T-helper 9 cell (primary cell): ENCODE measurements around the gene WDTC1.
A peak's percentile ranks its signal among the peaks of the same experiment; 100 is the strongest.
"Not testable (repeated sequence)": the region's sequence is repeated elsewhere in the genome, so short reads cannot be mapped to it uniquely, and the experiment has no call there.

Experiments
- DNase-seq: peaks from one replicate; pipeline ENCODE4 v3.0.0-alpha.2; 2020

The WDTC1 gene

GRCh38 chr1:27253596-27253995 is 19.2 kb downstream of the WDTC1 start:
- no peak for DNase-seq

GRCh38 chr1:27255136-27255535 is 20.7 kb downstream of the WDTC1 start:
- DNase-seq, result no peak

GRCh38 chr1:27257155-27257554 is 22.7 kb downstream of the WDTC1 start:
- DNase-seq, result no peak

GRCh38 chr1:27258598-27258997 is 24.2 kb downstream of the WDTC1 start:
- DNase-seq, result no peak

- no peak for DNase-seq
Measured at GRCh38 chr1:27267153-27267552, 32.7 kb downstream of the WDTC1 start.

- no peak for DNase-seq
Measured at GRCh38 chr1:27269276-27269675, 34.8 kb downstream of the WDTC1 start.

GRCh38 chr1:27274204-27274603 is 39.8 kb downstream of the WDTC1 start:
- DNase-seq, result no peak

GRCh38 chr1:27275696-27276095 is 41.3 kb downstream of the WDTC1 start:
- DNase-seq, result no peak

- DNase-seq, result peak; percentile 93
Measured at GRCh38 chr1:27284425-27285273, 50.2 kb downstream of the WDTC1 start.

- DNase-seq, result no peak
Measured at GRCh38 chr1:27285274-27285660, 50.8 kb downstream of the WDTC1 start.

GRCh38 chr1:27285821-27286220 is 51.4 kb downstream of the WDTC1 start:
- not testable (repeated sequence) for DNase-seq

- not testable (repeated sequence) for DNase-seq
Measured at GRCh38 chr1:27289125-27289524, 54.7 kb downstream of the WDTC1 start.

- no peak for DNase-seq
Measured at GRCh38 chr1:27290581-27290980, 56.1 kb downstream of the WDTC1 start.

GRCh38 chr1:27292106-27292505 is 57.7 kb downstream of the WDTC1 start:
- DNase-seq, result no peak

GRCh38 chr1:27293915-27294314 is 59.5 kb downstream of the WDTC1 start:
- no peak for DNase-seq

GRCh38 chr1:27296773-27297291 is 62.4 kb downstream of the WDTC1 start:
- DNase-seq, result peak; percentile 70

- DNase-seq, result no peak
Measured at GRCh38 chr1:27297903-27298302, 63.5 kb downstream of the WDTC1 start.

GRCh38 chr1:27298632-27299384 is 64.4 kb downstream of the WDTC1 start:
- DNase-seq, result no peak

GRCh38 chr1:27299385-27300271 is 65.2 kb downstream of the WDTC1 start:
- no peak for DNase-seq

- DNase-seq, result peak; percentile 69
Measured at GRCh38 chr1:27300341-27301051, 66.1 kb downstream of the WDTC1 start.

- DNase-seq, result no peak
Measured at GRCh38 chr1:27301052-27301422, 66.6 kb downstream of the WDTC1 start.

- DNase-seq, result no peak
Measured at GRCh38 chr1:27301582-27302199, 67.3 kb downstream of the WDTC1 start.
